Activated effector memory CD4-positive, alpha-beta T cell treated with anti-CD3 and anti-CD28 coated beads, Interleukin-2, amount 50 U/mL, for 16 hours (primary cell): Measurements from ENCODE around the gene HOXC4.

ENCODE experiments used
- DNase-seq: peaks from one replicate; pipeline ENCODE4 v3.0.0-alpha.2; 2020

HOXC4 gene

DNA sequence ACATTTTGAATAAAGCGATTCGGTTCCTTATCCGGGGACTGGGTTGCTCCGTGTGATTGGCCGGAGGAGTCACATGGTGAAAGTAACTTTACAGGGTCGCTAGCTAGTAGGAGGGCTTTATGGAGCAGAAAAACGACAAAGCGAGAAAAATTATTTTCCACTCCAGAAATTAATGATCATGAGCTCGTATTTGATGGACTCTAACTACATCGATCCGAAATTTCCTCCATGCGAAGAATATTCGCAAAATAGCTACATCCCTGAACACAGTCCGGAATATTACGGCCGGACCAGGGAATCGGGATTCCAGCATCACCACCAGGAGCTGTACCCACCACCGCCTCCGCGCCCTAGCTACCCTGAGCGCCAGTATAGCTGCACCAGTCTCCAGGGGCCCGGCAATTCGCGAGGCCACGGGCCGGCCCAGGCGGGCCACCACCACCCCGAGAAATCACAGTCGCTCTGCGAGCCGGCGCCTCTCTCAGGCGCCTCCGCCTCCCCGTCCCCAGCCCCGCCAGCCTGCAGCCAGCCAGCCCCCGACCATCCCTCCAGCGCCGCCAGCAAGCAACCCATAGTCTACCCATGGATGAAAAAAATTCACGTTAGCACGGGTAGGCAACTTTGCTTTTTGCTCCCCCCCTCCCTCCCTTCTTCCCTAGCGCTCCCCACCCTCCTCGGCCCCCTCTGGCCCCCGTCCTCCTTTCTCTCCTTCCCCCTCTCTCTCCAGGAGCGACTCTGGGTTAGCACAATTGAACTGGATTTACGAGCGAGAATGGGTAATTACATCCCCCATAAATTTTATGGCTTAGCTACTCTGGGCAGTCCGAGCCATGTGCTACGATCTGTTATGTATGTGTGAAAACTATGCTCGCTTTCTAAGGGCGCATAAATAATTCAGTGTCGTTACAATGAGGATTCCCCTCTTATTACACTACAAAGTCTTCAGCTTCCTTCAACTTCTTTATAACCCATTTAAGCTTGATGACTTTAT lies at the start of gene HOXC4:
Gene HOXC4 (plus strand): TSS at position 85 of the 991 bp plus-strand sequence. CDS start 88 bp downstream, at position 173.
- no peak for DNase-seq

DNA sequence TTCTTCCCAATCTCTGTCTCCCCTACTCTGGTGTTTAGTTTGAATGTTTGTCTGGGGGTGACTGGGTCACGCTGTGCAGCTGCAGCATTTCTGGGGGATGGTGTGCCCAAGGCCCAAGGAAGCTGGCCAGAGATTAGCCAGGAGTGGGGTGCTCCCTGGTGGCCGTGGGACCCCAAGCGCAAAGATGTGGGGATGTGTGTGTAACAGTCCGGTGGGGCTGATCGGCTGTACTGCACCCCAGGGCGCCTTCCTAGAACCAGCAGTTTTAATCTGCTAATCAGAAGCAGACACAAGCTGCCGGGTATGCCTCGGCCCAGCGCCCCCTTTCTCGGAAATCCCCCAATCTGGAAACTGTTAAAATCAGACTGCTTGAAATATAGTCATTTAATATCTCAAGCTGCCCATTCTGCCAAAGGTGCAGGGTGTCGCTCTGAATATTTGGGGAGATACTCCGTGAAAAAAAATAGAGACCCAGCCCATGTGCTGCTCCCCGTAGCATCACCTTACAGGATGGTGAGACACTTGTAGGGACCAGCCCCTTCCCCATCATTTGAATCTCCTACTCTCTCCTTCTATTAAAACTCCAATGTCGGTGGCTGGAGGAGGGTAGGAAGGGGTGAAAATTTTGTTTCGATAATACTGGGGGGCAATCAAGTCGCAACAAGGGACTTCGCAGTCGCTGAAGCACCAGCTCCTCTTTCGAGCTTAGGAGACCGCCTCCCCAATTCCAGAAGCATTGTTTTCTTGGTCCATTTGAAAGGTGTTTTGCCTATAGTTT lies 49.4 kb upstream of the HOXC4 start:
- no peak for DNase-seq

DNA sequence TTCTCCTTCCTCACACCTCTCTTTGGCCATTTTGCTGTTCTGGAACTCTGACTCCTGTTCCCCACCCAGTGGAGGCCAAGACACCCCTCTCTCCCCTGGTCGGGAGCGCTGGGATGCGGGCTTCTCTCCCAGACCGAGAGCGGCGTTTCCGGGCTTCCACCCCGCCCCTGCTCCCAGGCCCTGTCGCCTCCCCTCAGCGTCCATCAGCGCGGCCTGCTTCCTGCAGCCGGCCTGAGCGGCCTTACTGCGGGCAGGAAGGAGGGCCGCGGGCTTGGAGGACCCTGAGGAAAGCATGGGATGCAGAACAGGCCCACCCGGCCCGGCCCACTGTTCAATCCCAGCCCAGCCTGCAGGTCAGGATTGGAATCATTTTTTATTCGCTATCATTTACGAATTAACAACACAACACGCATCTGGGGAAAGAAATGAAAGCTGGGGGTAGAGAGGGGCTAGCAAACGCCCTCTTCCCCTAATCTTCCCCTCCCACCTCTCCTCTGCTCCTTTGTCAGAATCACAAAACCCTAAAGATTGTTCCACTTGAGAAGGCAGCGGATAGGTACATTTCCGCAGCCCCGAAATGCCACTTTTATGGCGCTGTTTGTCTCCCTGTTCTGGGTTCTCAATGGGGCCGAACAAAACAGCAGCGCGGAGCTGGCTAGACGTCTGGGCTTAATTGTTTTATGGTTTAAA lies 48.6 kb upstream of the HOXC4 start:
- no peak for DNase-seq

DNA sequence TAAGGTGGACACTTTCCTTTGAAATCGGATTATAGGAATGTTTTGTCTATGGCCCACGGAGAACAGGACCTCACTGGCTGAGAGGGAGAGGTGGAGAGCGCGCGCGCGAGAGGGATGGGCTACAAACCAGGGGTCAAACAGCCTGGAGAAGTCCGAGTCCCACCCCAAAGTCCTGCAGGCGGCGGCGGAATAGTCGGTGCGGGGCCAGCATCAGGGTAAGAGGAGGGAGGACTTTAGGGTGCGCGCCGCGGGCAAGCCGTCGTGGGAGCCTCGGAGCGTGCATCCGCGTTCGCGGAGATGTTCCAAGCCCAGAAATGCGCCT lies 48.1 kb upstream of the HOXC4 start:
- DNase-seq: no peak

DNA sequence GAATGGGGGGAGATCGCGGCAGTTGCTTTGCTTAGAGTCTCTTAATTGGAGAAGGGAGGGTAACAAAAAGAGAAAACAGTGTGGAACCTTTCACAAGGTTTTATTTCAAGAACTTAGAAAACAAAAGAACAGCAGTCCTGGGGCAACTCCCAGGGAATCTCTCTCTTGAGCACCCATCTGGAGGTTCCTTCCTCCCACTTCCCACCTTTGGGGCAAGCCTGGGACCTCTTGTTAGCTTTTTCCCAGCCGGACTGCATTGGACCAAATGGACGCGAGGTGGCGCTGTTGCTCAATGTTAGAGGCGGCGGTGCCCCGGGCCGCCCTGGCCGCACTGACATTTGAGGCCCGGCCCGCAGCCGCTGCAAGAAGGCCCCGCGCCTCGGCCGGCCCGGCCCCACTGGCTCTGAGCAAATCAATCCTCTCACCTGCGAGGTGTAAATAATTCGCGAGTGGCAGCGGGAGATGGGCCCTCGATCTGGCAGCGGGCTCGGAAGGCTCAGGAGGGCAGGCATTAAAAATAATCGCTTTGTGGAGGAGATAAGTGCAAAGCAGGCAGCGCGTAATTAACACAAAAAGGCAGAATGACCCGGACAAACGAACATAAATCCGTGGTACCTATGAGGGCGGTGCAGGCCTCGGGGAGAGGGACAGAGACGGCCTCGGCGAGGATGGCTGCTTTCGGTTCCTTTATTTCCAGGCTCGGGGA lies 47.6 kb upstream of the HOXC4 start:
- peak; percentile 95 for DNase-seq

DNA sequence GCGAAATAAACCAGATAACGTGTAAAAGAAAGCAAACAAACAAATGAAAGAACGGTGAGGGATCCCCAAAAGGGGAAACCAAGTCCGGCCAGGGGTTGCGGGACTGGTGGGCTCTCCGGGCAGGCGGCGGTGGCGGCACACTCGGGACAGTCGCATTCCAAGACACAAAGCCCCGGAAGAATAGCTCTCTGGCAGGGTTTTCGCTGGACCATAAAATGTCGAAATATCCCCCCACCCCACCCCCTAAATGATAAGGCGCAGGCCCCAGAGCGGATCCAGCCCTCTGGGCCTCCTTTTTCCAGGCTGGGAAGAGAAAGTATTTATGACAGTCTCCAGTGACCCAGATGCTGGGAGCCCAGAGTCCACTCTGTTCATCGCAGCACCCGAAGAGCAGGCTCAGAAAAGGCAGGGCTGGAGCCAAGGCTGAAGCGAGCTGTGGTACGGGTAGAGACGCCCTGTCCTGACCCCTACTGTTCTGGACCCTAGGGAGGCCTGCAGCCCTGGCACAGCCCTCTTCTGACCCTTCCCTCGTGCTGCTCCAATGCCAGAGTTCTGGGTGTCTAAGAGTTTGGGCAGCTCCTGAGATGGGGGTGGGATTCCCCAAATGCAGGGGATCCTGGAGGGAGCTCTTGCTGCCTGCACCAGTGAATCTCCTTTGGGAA lies 46.9 kb upstream of the HOXC4 start:
- no peak for DNase-seq

DNA sequence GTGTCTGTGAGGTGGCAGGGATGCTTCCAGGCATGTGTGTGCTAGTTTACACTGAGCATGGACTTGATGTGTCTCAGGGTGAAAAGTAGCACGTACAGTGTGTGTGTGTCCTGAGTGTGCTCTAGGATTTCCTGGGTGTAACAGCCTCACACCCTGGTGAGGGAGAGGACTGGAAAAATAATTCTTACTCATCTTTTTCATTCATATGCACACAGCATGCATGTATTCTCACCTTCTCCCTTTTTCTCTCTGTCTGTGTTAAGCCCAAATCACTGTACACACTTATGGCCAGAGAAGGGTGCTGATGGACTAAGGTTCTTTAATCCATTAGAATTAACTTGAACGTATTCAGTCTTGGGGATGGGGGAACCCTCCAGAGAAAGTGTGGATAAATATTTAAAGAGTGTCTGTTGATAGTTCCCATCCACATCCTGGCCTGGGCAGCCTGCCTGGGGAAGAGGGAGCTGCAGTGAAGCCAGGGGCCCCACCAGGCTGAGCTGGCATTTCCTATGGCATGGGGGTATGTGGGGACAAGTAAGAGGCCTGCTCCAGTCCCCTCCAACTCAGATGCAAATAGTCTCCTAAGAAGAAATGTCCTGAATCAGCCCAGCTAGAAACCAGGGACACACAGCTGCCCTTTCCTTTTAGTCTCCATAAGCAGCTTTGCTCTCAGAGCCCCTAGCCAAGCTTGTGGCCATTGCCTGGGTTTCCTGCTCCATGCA lies 45.9 kb upstream of the HOXC4 start:
- DNase-seq: no peak

DNA sequence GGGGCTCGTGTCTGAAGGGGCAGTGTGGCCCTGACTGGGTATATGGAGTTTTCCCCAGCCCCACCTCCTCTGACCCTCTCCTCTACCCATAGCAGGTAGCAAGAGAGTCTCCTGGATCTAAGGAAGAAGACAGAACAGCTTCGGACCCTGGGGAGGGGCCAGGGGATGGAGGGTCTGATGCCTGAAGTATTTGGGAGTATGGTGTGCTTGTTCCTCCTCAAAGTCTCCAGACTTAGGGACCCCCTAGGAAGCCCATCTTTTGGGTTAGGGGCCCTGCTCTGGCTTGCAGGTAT lies 45.4 kb upstream of the HOXC4 start:
- DNase-seq: no peak

DNA sequence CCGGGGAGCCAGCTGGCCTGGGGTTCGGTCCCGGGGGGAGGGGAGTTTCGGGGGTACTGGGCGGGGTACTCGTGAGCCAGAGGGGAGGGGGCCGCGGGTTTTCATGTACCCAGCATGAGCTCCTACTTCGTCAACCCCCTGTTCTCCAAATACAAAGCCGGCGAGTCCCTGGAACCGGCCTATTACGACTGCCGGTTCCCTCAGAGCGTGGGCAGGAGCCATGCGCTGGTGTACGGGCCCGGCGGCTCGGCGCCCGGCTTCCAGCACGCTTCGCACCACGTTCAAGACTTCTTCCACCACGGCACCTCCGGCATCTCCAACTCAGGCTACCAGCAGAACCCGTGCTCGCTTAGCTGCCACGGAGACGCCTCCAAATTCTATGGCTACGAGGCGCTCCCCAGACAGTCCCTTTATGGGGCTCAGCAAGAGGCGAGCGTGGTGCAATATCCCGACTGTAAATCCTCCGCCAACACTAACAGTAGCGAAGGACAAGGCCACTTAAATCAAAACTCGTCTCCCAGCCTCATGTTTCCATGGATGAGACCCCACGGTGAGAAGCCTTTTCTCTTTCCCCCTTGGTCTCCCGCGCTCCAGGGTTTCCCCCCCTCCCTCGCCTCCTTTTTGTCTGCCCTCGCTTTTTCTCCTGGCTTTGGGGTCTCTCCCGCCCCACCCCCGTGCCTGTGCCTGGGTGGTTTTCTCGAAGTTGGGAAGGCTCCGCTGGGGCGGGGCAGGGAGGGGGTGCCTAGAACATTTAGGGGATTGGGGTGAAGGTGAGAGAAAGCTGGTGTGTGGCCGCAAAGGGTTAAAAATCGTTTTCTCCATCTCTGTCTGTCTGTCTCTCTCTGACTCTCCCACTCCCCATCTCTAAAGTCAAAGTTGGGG lies 44.2 kb upstream of the HOXC4 start:
- peak; percentile 72 for DNase-seq

DNA sequence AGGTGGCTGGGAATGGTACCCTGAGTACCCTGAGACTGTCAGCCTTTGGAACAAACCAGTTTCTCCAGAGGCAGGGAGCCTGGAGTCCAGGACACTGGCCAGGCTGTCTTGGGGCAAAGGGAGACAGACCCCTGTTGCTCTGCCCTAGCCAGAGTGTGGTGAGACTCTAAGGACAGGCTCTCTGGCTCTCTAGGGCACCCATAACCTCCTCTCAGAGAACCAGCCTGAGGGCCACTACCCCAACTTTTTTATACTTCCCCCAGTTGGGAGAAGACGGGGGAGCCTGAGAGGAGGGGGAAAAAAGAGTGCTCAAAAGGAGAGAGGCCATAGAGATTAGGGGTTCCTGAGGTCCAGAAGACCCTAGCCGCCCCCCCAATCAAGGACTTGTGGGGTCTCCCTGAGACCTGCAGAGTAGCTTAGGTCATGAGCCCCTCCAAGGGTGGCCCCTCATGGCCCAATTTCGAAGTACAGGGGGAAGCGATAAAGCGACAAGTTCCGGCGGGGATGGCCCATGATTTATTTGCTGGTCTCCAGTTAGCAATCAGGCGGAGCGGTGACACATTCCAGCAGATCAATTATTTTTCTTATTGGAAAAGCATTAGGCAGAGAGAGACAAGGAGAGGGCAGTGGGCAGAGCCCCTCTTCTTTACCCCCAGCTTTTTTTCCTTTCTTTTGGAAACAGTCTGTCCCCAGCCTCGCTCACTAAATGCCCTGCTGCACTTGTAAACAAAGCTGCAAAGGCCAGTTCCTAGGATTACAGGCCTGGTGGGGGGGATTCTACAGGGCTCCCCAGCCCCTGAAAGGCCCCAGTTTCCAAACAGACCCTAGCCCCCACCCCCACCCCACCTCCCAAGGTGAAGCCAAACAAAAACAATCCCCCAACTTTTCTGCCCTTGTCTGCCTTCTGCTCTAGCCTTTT lies 43.3 kb upstream of the HOXC4 start:
- DNase-seq: no peak

DNA sequence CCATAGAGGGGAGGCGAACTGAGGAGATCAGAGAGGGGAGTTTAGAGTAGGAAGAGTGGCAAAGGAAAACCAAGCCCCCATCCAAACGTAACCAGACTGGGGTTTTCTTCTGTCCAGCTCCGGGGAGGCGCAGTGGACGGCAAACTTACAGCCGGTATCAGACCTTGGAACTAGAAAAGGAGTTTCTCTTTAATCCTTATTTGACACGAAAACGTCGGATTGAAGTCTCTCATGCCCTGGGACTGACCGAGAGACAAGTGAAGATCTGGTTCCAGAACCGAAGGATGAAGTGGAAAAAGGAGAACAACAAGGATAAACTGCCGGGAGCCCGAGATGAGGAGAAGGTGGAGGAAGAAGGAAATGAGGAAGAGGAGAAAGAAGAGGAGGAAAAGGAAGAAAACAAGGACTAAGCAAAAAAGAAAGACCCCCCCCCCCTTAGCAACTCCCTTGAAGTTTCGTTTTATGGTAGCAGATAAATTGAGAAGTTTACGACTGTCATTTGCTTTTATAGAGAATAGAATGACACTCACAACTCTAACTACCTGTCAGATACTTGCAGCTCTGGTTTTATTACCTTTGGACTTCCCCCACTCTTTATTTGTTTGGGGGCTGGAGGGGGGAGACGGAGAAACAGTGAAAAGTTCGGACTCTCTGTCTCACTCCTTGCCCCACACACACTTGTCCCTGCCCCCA lies 42.5 kb upstream of the HOXC4 start:
- DNase-seq: no peak

DNA sequence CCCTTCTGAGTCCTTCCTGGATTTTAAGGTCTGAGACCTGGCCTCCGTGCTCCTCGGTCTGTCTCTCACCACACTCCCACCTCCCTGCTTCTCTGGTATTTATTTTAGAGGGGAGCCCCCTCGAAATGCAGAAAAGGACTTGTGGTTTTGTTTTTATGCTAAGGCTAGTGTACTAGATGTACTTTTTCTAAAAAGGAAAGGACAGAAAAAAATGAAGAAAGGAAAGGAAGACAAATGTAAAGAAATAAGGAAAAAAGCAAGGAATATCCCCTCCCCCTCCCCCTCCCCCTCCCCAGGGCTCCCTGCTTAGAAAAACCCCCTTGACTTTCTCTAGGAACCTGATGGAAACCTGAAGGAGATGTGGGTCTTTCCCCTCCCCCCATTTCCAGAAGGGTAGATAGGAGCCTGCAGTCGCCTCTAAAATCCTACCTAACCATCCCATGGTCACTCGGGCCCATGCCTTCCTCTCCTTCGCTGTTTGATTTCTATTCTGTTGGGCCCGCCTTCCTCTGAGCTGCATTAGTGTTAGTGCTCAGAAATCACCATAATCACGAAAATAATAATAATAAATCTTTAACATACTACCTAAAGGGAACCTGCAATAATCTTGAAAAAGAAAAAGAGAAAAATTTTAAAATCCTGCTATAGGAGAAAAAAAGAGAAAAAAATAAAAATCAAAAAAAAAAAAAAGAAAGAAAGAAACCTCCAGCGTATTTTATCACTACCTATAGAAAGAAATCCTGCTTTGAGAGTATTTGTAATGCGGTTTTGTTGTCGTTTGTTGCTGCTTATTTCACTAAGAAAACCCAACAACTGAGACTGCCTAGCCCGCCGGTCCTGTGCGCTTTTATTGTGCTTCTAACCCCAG lies 41.7 kb upstream of the HOXC4 start:
- DNase-seq: no peak

DNA sequence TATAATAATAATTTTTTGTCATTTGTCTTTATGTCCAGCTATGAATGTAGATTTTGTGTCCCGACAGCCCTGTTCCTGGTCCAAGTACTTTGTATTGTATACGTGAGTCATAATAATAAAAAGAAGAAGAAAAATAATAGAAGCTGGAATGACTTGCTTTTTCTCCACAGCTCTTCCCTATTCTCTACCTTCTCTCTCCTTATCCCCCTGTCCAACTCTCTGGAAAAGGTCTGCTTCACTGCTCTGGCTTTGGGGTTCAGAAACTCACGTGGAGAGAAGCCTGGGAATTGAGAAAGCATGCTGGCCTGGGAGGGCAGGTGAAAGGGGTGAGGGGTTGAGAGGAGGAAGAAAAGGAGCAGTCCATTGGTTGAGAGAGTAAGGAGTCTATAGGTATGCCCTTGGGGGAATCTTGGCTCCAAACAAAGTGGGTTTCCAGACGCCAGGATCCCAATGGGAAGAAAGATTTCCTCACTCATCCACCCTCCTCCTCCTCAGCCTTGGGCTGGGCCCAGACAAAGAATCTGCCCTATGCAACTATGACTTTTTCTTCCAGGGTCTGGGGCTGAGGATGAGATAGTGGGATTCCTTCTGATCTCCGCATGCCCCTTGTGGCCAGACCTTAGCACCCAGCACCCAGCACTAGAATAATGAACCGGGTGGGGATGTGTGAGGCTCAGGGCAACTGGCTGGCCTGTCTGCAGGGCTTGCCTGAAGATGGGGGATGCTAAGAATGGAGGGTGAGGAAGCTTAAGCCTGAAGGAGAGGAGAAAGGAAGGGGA lies 40.8 kb upstream of the HOXC4 start:
- DNase-seq: no peak

DNA sequence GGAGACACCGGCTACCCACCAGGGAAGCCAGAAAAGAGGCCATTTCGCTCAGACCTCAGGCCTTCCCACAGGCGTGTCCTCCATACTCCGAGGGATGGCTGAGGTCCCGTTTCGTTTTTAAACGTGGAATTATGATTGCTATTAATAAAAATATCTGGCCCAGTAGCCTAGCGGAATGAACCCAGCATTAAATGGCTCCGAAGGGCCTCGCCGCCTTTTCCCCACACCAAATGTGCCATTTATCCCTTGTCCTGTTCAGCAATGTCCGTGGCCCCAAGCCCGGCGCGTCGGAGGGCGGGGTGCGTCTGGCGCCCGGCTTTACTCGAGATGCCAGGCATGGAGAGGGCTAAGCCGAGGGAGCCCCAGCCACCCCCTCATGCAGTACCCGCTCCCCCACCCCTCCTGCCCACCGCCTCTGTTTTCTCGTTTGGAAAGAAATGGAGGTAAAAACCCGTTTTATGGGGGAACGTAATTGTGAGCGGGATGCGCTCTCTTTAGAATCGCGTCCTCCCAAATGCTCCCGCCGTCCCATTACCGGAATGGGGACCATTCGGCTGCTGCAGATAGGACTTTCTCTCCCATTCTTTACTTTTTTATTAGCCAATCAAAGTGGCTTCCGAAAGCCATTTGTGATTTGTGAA lies 39.1 kb upstream of the HOXC4 start:
- DNase-seq: no peak

DNA sequence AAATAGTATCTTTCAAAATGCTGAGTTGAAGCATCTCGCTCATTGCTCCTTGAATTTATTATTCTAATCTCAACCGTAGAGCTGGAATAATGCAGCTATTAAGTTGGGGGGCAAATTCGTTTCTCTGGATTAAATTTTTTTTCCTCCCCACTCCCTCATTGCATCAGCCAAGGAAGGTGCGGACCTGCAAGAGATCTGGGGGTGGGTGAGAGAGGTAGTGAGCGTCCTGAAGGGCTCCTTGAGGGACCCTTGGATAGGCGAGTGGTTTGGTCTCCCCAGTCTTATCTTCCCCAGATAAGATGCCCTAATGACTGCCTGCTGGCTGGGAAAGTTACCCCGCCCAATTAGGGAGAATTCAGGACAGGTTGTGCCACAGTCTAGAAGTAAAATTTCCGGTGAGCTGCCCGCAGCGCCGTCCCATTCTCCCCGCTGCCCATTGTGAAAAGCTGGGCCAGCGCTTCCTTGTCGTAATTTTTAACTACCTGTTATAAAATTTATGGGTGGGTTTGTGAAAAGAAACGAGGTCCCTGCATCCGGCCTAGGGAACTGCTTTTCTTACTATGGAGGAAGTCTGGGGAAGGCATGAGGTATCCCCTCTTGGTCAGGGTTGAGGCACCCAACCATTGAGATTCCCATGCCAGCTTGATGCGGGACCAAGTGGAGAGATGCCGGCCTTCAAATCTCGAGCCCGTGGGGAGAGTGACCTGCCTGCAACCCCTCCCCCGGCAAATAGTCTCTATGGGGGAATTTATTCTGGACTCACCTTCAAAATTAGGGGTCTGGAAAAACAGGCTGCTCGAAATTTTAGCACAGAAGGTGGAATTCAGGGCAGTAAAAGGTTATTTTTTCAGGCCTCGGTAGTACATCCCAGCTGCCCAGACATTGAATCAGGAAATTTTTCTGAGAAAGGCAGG lies 38.4 kb upstream of the HOXC4 start:
- no peak for DNase-seq
